Skeletal muscle tissue (tissue), 4 donors: ENCODE data around the gene BARX2. TPM values are rescaled to one million over a fixed set of nuclear protein-coding genes. Genes with fewer than 3 reads are reported as not detected.

ENCODE experiments used
- H3K27ac ChIP-seq: one replicate; pipeline ENCODE4 v1.7.0; 2013; ENCODE audit warnings: mild to moderate bottlenecking, low read depth, low read length, inconsistent platforms
- H3K27me3 ChIP-seq, 3 donors: one replicate each; pipeline ENCODE4 v1.7.0; 2013; ENCODE audit warnings: low read length in 3 of 3; ENCODE audit not compliant: control insufficient read depth in 3 of 3, insufficient read depth in 3 of 3
- H3K36me3 ChIP-seq, 3 donors: one replicate each; pipeline ENCODE4 v1.7.0; 2013; ENCODE audit warnings: low read length in 3 of 3; ENCODE audit not compliant: control insufficient read depth in 3 of 3, insufficient read depth in 3 of 3
- H3K4me1 ChIP-seq, 3 donors: one replicate each; pipeline ENCODE4 v1.7.0; 2013; ENCODE audit warnings: low read length in 3 of 3, mild to moderate bottlenecking in 3 of 3; ENCODE audit not compliant: control insufficient read depth in 3 of 3, insufficient read depth in 3 of 3
- H3K4me3 ChIP-seq, 3 donors: one replicate each; pipeline ENCODE4 v1.7.0; 2013; ENCODE audit warnings: low read length in 3 of 3
- H3K9ac ChIP-seq, 3 donors: one replicate each; pipeline ENCODE4 v1.7.0; 2013; ENCODE audit warnings: low read length in 3 of 3, mild to moderate bottlenecking in 3 of 3, moderate library complexity in 2 of 3, low read depth in 1 of 3
- H3K9me3 ChIP-seq, 3 donors: one replicate each; pipeline ENCODE4 v1.7.0; 2013; ENCODE audit warnings: low read length in 3 of 3; ENCODE audit not compliant: control insufficient read depth in 3 of 3
- total RNA-seq: library from RNA; depleted of rRNA; stranded (reverse); fragments of >200 nt; gene quantifications from one replicate; pipeline ENCODE4 v1.2.3, GENCODE V29; 2014
- donor health status: Osteomylitis.

Gene BARX2
- total RNA-seq, 1 donor from 2014 or later = not detected

- no peaks in the 10 kb centered on the region for H3K4me1 ChIP-seq
Measured at GRCh38 chr11:129416080-129416820, 40.6 kb downstream of the BARX2 start.

GRCh38 chr11:129417458-129417857 is 41.8 kb downstream of the BARX2 start:
- Histone ChIP-seq H3K9me3 (no peaks in the 10 kb centered on the region), H3K4me1 (no peaks in the 10 kb centered on the region), H3K36me3 (no peaks in the 10 kb centered on the region)

More at GRCh38 chr11:129416080-129416820, 40.6 kb downstream of the BARX2 start:
- Histone ChIP-seq H3K27me3 (no peaks in the 10 kb centered on the region), H3K27ac (no peak overlapping the region), H3K4me3 (no peak overlapping the region), H3K9me3 (no peaks in the 10 kb centered on the region), H3K36me3 (no peaks in the 10 kb centered on the region), H3K9ac (no peak overlapping the region)

GRCh38 chr11:129418039-129418438 is 42.4 kb downstream of the BARX2 start:
- H3K4me3 ChIP-seq = no peak overlapping the region
- H3K4me1 ChIP-seq = no peaks in the 10 kb centered on the region
- H3K9me3 ChIP-seq = no peaks in the 10 kb centered on the region
- H3K36me3 ChIP-seq = no peaks in the 10 kb centered on the region
- H3K27ac ChIP-seq = no peak overlapping the region
- no peaks in the 10 kb centered on the region for H3K27me3 ChIP-seq
- no peak overlapping the region for H3K9ac ChIP-seq

More at GRCh38 chr11:129417458-129417857, 41.8 kb downstream of the BARX2 start:
- no peaks in the 10 kb centered on the region for H3K27me3 ChIP-seq
- no peak overlapping the region for H3K9ac ChIP-seq
- no peak overlapping the region for H3K4me3 ChIP-seq
- H3K27ac ChIP-seq = no peak overlapping the region

GRCh38 chr11:129419386-129419785 is 43.7 kb downstream of the BARX2 start:
- H3K4me3 ChIP-seq = no peak overlapping the region
- H3K27ac ChIP-seq = no peak overlapping the region
- H3K4me1 ChIP-seq = no peaks in the 10 kb centered on the region
- no peaks in the 10 kb centered on the region for H3K9me3 ChIP-seq
- H3K27me3 ChIP-seq = no peaks in the 10 kb centered on the region
- H3K36me3 ChIP-seq = no peaks in the 10 kb centered on the region
- H3K9ac ChIP-seq = no peak overlapping the region

GRCh38 chr11:129423426-129423825 is 47.8 kb downstream of the BARX2 start:
- no peaks in the 10 kb centered on the region for H3K9me3 ChIP-seq
- H3K9ac ChIP-seq = no peak overlapping the region
- H3K36me3 ChIP-seq = no peaks in the 10 kb centered on the region
- no peak overlapping the region for H3K4me3 ChIP-seq
- no peak overlapping the region for H3K27ac ChIP-seq
- H3K4me1 ChIP-seq = no peaks in the 10 kb centered on the region
- H3K27me3 ChIP-seq = peaks cover 0 to 3% (median 3%) of the 10 kb centered on the region in 3 donors

- no peak overlapping the region for H3K4me3 ChIP-seq
- H3K9me3 ChIP-seq = no peaks in the 10 kb centered on the region
- H3K27ac ChIP-seq = no peak overlapping the region
- H3K27me3 ChIP-seq = peaks cover 0 to 3% (median 3%) of the 10 kb centered on the region in 3 donors
- H3K36me3 ChIP-seq = no peaks in the 10 kb centered on the region
- H3K9ac ChIP-seq = no peak overlapping the region
- no peaks in the 10 kb centered on the region for H3K4me1 ChIP-seq
Measured at GRCh38 chr11:129425214-129425613, 49.6 kb downstream of the BARX2 start.

- Histone ChIP-seq H3K4me3 (no peak overlapping the region), H3K9me3 (no peaks in the 10 kb centered on the region), H3K4me1 (no peaks in the 10 kb centered on the region), H3K27ac (no peak overlapping the region), H3K27me3 (peaks cover 0 to 3% (median 3%) of the 10 kb centered on the region in 3 donors), H3K9ac (no peak overlapping the region), H3K36me3 (no peaks in the 10 kb centered on the region)
Measured at GRCh38 chr11:129426038-129426437, 50.4 kb downstream of the BARX2 start.

- Histone ChIP-seq H3K36me3 (no peaks in the 10 kb centered on the region), H3K9me3 (no peaks in the 10 kb centered on the region), H3K27me3 (peaks cover 0 to 3% (median 3%) of the 10 kb centered on the region in 3 donors), H3K4me1 (no peaks in the 10 kb centered on the region), H3K9ac (no peak overlapping the region), H3K4me3 (no peak overlapping the region), H3K27ac (no peak overlapping the region)
Measured at GRCh38 chr11:129426776-129427175, 51.1 kb downstream of the BARX2 start.

- Histone ChIP-seq H3K4me1 (no peaks in the 10 kb centered on the region), H3K27me3 (peaks cover 0 to 3% (median 3%) of the 10 kb centered on the region in 3 donors), H3K9me3 (no peaks in the 10 kb centered on the region), H3K36me3 (no peaks in the 10 kb centered on the region), H3K4me3 (no peak overlapping the region), H3K27ac (no peak overlapping the region), H3K9ac (no peak overlapping the region)
Measured at GRCh38 chr11:129427376-129427775, 51.7 kb downstream of the BARX2 start.

- Histone ChIP-seq H3K4me3 (no peak overlapping the region), H3K9ac (no peak overlapping the region), H3K36me3 (no peaks in the 10 kb centered on the region), H3K27me3 (peaks cover 0 to 3% (median 3%) of the 10 kb centered on the region in 3 donors), H3K4me1 (no peaks in the 10 kb centered on the region), H3K9me3 (no peaks in the 10 kb centered on the region), H3K27ac (no peak overlapping the region)
Measured at GRCh38 chr11:129427816-129428406, 52.3 kb downstream of the BARX2 start.
